Measurements from ENCODE around the gene DMRT3. TPM values are rescaled to one million over a fixed set of nuclear protein-coding genes. Genes with fewer than 3 reads are reported as not detected.
A peak's percentile ranks its signal among the peaks of the same experiment; 100 is the strongest.

Gene DMRT3, protein sequence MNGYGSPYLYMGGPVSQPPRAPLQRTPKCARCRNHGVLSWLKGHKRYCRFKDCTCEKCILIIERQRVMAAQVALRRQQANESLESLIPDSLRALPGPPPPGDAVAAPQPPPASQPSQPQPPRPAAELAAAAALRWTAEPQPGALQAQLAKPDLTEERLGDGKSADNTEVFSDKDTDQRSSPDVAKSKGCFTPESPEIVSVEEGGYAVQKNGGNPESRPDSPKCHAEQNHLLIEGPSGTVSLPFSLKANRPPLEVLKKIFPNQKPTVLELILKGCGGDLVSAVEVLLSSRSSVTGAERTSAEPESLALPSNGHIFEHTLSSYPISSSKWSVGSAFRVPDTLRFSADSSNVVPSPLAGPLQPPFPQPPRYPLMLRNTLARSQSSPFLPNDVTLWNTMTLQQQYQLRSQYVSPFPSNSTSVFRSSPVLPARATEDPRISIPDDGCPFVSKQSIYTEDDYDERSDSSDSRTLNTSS
- polyA plus RNA-seq (2013, experiment 1 of 2; ENCODE audit: insufficient read length) = not detected
- not detected for polyA plus RNA-seq (2013, experiment 2 of 2; ENCODE audit: insufficient read length)

DNA sequence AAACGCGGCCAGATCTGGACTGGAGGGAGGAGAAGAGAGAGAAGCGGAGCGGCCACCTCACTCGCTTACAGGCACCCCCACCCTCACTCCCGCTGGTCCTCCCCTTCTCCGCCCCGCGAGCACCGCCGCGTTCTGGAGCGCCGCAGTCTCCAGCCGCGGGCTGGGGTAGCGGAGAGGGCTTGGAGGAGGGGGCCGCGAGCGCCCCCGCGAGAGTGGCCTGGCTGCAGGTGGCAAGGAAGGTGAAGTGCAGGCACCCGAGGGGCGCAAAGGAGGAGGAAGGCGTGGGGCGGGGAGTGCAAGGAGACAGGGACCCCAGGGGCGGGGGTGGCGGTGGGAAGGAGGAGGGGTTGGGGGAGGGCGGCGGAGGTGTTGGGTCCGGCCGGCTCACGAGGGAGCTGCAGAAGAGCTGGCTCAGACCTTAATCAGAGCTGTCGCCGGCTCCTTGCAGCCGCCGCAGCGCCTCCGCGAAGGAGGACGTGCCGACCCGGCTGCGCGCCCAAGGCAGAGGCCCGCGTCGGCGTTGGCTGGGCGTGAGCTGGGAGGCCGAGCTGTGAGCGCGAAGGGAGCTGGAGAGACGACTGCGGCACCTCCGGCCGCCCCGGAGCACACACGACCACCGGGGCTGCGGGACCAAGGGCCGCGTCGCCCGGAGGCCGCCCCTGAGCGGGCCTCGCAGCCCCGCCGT lies at the start of gene DMRT3:
Gene DMRT3, plus strand, starts transcription at position 398 of the 685 bp plus-strand sequence. CDS start 347 bp downstream, outside the sequence.
- no peak for DNase-seq

DNA sequence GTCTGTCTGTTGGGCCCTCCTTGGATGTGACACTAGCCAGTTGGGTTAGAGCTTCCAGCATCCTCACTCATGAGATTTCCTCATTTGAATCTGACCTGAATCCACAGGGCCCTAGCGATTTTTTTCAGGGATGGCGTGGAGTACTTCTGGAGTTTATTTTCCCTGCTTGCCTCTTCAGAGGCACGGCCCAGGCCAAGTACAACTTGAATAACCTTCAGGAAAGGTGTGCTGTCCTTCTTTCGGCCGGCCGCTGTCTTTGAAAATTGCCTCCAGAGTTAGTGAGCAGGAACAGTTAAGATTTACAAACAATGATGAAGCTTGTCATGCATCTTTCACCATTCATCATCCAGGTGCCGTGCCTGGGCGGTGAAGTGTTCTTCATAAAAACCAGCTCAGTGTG lies 49.5 kb upstream of the DMRT3 start:
- no peak for DNase-seq

DNA sequence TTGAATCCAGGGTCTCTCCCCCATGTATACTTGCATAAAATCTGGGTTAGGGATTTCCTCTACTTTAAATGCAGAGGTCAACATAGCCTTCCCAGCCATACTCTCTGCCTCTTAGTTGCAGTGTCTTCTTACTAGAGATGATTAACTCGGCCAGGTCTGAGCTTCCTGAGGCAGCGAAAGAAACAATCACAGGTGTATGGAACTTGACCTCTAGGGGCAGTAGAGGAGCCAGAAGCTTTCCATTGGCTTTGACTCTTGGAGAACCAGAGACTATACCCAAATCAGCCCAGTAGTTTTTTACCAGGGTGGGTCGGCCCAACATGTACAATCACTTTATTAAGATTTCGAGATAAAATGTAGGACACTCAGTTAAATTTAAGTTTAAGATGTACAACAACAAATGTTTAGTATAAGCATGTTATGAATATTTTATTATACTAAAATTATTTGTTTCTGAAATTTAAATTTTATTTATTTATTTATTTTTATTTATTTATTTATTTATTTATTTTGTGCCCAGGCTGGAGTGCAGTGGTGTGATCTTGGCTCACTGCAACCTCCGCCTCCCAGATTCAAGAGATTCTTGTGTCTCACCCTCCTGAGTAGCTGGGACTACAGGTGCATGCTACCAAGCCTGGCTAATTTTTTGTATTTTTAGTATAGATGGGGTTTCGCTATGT lies 48.0 kb upstream of the DMRT3 start:
- DNase-seq = no peak

DNA sequence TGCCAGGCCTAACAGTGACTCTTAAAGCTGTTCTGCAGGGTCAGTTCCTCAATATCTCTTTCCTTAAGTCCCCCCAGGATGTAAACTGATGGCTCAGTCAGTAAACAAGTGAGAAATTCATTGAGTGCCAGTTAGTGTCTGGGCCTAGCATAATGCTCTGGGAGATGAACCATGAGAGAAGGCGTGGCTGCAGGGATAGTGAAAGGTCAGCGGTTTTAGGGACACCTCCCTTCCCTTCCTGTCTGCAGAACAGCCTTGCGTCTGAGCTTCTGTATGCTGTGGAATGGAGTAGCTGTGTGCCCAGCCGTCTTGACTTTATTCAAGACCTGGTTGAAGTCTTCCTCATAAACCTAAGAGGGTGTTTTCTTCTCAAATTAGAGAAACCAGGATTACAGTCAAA lies 46.7 kb upstream of the DMRT3 start:
- DNase-seq = no peak

DNA sequence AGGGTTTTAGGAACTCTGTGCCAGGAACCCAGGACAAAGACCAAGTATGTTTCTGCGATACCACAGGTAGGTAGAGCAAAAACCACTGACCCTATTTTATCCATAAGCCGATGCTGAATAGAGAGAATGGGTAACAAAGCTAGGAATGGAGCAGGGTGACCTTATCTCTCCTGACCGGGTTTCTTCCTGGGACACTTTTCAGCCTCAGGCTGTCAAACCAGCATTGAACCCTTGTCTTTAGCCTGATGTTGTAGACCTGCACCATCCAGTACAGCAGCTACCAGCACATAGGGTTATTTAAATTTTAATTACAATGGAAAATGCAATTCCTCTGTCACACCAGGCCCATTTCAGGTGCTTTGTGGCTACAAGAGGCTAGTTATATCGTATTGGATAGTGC lies 43.1 kb upstream of the DMRT3 start:
- no peak for DNase-seq

DNA sequence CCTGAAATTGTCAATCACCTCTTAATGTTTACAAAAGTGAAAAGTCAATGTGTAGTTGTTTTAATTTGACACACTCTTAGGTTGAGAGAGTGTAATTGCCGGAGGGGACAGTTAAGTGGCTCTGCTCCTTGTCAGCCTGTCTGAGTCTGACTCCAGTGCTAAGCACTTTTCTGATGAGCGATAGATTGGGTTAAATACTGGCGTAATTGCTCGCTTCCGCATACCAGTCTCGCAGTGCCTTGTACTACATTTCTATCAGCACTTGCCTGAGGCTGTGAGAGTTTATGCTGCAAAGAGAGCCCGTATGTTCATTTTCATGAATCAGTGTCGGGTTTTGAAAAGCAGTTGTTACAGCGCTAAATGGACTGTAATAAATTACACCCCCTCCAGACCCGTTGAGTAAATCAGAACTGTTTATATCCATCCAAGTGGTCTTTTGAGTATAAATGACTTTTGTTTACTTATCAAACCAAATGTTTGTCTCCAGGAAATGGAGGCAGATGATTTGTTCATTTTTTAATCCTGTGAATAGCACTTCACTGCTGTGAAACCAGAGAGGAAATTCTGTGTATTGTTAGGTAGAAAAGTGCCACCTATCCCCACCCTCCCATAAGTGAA lies 41.0 kb upstream of the DMRT3 start:
- DNase-seq = peak; percentile 39

DNA sequence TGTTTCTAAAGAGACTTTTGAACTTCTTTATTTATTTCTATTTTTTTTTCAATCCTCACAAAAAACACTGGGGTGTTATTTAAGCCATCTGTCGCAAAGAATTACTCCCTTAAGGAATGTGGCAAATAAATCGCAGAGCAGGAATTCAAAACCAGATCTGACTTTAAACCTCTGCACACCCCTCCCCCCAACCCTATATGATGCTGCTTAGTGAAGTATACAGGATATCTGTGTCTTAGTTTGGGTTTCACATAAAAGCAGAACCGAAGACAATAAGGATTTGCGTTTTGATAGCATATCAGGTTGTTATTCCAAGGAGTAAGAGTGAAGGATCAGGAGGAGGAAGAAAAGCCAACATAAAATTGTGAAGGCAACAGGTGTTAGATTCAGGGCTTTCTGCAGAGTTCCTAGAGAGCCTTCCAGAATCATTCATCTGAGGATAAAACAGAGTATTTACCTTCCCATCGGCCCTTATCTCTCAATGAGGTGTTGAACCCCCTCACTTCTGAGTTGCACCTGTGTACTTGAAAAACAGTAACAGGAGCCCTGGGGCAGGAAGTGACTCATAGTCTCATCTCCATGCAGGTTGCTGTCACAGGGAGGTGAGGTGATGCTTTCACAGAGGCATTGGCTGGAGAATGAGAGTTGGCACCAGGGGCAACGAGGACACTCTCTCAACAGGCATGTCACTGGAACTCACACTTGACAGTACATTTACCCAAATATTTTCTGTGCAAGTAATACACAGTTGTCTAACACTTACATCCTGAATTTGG lies 33.5 kb upstream of the DMRT3 start:
- no peak for DNase-seq

DNA sequence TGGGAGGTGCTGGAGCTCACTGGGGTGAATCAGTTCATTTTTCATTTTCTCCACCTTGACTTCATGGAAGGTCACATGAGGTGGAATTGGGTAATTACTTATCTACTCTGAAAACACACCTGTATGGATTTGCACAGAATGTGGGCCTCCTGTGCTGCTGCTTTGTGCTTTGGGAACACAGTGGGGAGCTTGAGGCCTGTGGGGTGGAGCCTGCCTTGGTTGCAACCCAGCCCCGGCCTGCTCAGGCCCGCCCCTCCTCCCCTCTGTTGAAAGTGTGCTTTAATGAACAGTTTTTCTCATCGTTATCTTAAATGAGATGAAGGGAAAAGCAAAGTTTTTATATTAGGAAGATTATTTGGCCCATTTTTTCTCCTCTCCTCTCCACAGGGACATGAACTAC lies 28.5 kb upstream of the DMRT3 start:
- DNase-seq = no peak

DNA sequence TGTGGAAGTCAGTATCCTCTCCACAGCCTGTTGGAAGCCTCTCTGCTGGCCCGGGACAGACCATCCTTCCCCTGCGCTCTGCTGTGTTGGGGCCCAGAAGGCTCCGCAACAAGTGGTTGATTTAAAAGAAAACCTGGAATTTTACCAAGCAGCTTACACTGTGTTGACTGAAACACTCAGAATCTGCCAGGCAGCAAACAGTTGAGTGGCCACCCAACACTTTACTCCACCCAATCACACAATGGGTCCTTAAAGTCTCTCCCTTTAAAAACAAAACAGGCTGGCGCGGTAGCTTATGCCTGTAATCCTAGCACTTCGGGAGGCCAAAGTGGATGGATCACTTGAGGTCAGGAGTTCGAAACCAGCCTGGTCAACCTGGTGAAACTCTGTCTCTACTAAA lies 28.0 kb upstream of the DMRT3 start:
- DNase-seq = no peak

DNA sequence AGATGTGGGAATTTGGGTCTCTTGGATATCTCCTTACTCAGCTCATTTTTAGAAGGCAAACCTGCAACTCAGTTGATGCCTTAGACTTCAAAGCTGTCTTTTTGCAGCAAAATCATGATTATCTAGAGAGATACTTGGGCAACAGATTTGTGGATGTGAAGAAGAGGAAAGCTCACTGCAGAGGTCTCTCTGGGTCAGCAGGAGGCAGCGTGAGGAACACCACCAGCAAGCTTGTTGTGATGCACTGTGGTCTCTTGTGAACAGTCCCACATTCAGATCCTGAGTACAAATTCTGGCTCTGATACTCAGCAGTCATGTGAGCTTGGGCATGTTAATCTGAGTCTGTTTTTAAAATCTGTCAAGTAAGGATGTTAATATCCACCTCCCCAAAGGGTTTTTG lies 26.3 kb upstream of the DMRT3 start:
- DNase-seq = no peak

DNA sequence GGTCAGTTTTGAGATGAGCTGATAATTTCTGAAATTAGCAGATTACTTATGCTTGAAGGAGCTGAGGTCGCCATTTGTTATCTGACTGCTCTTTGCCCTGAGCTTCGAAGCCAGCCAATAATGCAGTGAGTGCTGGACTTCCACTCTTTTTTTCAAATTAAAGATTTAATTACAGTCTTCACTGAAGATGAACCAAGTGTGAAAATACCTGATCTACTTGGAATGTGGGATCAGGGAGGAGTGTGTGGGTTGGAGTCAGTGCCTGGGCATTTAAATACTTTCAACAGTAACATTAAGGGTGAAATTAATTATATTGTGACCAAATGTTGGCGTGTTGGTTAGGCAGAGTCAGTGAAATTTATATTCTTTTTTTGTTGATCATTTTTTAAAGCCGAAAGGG lies 23.9 kb upstream of the DMRT3 start:
- no peak for DNase-seq

DNA sequence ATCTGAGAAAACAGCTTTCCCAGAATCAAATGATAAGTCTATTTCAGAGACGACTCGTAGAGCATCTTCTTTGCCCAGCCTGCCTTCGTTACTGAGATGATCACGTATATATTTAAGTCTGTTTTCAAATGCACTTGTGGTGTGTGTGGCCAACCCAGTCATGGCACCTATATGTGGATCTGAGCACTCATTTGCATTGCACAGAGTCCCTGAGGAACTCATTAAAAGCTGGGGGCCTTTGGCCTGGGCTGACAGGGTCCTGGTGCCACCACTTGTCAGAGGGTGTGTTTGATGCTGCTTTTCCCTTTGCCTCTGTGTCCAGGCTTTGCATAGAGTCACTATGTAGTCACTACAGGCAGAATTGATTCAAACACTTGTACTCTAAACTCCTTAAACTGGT lies 17.4 kb upstream of the DMRT3 start:
- no peak for DNase-seq

DNA sequence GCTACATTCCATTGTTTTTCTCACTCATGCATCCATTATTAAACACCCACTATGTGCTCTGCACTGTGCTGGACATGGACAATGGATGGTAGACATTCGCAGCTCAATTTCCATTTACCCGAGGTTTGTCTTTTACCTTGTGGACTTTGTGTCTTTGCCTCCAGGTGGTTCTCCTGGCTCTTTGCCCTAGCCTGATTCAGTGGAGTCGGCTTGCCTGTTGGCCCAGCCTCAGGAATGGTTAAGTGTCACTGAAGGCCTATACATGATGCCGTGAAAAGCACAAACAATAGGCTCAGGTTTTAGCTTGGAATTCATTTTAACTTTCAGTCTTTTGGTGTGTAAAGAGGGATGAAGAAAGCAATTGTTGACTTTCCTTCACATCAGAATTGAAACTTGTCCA lies 16.5 kb upstream of the DMRT3 start:
- no peak for DNase-seq

DNA sequence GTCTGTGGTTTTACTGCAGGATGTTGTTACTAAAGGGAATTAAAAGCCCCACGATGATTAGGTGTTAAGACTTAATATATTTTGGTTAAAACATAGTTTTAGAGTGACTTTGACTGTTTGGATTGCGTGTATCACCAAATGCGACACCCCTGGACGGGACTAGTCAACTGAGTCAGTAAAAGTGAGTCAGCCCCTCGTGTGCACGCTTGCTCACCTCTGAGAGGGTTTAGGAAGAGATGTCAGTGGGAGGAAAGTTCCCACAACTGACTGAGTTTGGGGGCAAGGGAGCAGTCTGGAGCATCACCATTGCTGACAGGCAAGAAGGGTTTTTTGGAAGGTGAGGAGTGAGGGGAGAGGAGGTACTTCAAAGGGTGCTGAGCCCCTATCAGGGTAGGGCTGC lies 14.4 kb upstream of the DMRT3 start:
- DNase-seq = peak; percentile 35

DNA sequence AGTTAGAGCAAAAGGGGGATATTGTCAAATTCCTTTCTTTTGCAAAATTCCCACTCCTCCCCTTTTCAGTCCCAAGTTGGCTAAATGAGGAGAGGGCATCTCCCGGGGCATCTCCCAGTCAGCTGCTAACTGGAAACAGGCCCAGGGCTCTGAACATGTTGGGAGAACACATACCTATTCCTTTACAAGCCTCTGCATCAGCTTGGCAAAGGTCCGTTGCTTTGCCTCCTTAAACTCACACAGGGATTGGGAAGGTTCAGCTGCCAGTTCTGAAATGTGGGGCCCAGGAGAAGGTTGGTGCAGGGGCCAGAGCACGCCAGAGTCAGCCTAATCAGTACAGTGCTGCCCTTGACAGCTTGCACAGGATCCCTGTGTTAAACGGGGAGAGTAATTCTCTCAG lies 11.0 kb upstream of the DMRT3 start:
- DNase-seq = no peak

DNA sequence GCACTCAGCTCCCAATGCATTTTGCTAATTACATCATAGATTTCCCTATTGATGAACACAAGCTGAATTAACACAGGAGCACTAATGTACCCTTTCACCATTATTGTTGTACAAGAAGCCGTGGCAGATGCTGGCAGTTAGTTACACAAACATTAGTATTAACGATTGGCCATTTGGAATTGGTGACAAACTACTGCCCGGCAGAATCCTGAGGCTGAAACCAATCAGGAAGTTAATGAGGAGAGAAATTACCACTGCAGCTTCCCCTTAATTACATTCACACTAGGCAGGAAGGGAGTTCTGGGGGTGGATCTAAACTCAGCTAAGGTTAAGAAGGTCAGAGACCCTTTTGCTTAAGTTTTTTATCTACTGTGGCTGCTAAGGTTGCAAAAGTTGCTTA lies 9.6 kb upstream of the DMRT3 start:
- DNase-seq = no peak

DNA sequence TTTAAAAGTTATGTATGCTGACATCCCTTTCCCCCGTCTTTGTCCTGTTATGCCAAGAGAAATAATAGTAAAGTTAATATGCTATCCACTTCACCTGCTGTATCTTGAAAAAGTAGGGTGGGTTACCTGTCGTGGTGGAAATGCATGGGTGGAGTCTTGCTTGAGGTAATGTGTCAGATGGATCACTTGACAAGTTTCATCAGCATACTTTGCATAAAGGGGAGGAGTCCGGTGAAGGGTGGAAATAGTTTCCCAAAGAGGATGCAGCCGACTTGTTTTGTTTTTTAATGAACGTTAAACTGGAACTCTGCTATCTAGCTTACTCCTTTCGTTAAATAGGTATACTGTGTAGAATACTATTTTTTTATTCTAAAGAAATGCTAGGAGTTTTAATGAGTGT lies 9.0 kb upstream of the DMRT3 start:
- DNase-seq = no peak

DNA sequence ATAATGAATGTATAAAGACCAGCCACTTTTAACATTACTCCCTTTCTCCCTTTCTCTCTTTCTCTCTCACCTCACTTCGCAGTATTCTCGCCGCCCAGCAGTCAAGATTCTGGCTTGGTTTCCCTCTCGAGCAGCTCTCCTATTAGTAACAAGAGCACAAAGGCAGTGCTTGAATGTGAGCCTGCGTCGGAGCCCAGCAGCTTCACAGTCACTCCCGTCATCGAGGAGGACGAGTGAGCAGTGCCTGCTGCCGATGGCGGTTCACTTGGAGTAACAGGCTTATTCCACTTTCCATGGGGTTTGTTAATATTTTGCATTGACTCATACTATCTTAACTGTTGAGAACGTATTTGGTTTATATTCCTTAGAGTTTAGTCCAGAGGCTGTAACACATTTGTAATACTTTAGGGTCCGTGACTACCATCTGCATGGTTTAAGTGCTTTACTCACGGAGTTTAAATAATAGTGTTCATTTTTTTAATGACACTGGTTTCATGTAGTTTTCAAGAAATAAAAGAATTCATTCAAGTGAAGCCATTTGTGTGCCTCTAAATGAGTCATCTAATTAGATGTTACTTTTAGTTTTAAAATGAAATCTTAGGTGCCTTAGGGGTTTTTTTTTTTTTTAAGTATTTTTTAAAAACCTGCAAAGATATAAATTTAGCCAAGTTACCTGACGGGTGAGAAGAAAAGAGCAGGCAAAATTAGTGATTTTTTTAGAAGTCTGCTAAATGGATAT lies 8.4 kb upstream of the DMRT3 start:
- no peak for DNase-seq

DNA sequence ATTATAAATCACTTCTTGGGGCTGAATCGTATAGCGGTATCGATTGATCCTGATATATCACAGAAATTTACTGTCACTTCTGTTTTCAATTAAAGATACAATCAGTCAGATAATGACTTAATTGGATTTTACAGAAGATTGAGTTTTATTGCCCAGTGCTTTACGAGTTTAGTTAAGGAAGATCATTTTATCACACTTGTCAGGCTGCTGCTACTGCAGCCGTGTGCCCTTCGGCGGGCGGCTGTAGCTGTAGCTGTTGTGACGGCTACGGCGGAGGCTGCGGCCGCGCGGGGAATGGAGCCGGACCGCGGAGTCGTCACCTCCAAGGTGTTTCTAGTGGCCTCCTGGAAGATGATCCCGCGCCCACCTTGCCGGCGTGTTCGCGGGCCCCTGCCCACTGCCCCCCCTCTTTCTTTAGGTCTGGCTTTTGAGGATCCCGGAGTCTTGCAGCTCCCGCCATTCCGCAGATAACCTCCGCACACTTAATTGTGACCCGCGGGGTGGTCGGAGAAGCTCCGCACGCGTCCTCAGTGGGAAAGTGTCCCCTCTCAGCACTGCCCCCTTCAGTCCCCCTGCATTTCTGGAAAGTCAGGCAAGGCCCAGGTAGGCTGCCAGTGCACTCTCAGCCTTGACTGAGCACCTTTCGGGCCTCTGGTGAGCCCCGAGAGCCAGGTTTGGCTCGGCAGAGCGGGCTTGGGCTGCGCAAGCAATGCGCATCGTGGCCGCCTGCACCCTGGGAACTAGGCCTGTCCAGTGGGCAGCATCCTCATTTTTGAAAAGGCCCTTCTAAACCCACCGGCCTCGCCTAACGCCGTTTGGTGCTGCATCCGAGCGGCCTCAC lies 6.9 kb upstream of the DMRT3 start:
- no peak for DNase-seq
